BE2C (cell line): ENCODE measurements around the gene LHFPL2.

Experiments used
- DNase-seq: peaks from one replicate; pipeline ENCODE4 v3.0.0-alpha.2; 2020
- H3K27me3 ChIP-seq: fragments of 250-450 bp; sonication (Bioruptor Pico); 2 replicates; pipeline ENCODE4 v1.5.1; 2020; ENCODE audit warnings: mild to moderate bottlenecking
- H3K36me3 ChIP-seq: fragments of 250-450 bp; sonication (Bioruptor Pico); 2 replicates; pipeline ENCODE4 v1.5.1; 2020; ENCODE audit warnings: mild to moderate bottlenecking
- H3K4me1 ChIP-seq: fragments of 250-450 bp; sonication (Bioruptor Pico); 2 replicates; pipeline ENCODE4 v1.5.1; 2020
- H3K4me3 ChIP-seq: 2 replicates; pipeline ENCODE4 v1.5.1; 2011; ENCODE audit warnings: low read depth, low read length
- H3K9me3 ChIP-seq: fragments of 250-450 bp; sonication (Bioruptor Pico); 2 replicates; pipeline ENCODE4 v1.5.1; 2020
- TF ChIP-seq, protein P1 (sequence below): IDR thresholded peaks from 2 replicates; pipeline ENCODE4 v1.5.1; 2012; ENCODE audit warnings: mild to moderate bottlenecking, low read depth, low read length

LHFPL2 gene

GRCh38 chr5:78666041-78666444 lies 17.5 kb upstream of the LHFPL2 start:
- no peaks in the 10 kb centered on the region for H3K27me3 ChIP-seq
- no peak overlapping the region for H3K4me3 ChIP-seq
- H3K36me3 ChIP-seq = no peaks in the 10 kb centered on the region
- DNase-seq = peak; percentile 23
- TF ChIP-seq, protein P1, sequence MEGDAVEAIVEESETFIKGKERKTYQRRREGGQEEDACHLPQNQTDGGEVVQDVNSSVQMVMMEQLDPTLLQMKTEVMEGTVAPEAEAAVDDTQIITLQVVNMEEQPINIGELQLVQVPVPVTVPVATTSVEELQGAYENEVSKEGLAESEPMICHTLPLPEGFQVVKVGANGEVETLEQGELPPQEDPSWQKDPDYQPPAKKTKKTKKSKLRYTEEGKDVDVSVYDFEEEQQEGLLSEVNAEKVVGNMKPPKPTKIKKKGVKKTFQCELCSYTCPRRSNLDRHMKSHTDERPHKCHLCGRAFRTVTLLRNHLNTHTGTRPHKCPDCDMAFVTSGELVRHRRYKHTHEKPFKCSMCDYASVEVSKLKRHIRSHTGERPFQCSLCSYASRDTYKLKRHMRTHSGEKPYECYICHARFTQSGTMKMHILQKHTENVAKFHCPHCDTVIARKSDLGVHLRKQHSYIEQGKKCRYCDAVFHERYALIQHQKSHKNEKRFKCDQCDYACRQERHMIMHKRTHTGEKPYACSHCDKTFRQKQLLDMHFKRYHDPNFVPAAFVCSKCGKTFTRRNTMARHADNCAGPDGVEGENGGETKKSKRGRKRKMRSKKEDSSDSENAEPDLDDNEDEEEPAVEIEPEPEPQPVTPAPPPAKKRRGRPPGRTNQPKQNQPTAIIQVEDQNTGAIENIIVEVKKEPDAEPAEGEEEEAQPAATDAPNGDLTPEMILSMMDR = no peak
- H3K4me1 ChIP-seq = no peaks in the 10 kb centered on the region; the same call in 1 of the 2 replicates
- no peaks in the 10 kb centered on the region for H3K9me3 ChIP-seq

DNA sequence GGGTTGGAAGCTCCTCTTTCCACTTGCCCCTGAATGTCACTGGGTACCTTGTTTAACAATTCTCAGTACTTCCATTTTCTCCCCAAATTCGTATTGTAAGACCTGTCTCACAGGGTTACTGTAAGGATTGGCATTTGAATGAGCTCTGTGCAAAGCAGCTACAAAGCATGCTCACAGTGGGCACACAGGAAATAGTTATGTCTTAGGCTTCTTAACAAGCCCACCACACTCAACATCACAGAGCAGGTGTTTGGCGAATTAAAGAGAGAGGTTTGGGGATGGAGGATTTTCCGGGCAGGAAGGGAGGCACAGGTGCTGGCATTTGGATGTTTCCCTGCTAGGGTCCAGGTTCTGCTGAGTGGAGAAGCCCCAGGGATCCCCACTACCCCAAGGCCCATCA lies 17.0 kb upstream of the LHFPL2 start:
- no peaks in the 10 kb centered on the region for H3K36me3 ChIP-seq
- no peak for DNase-seq

GRCh38 chr5:78662323-78662722 lies 13.8 kb upstream of the LHFPL2 start:
- Histone ChIP-seq H3K4me1 (peaks cover 16% of the 10 kb centered on the region), H3K36me3 (no peaks in the 10 kb centered on the region), H3K9me3 (no peaks in the 10 kb centered on the region), H3K27me3 (no peaks in the 10 kb centered on the region), H3K4me3 (no peak overlapping the region)
- TF ChIP-seq, protein P1 = no peak
- no peak for DNase-seq

More for the DNA sequence above, 17.0 kb upstream of the LHFPL2 start:
- H3K27me3 ChIP-seq = no peaks in the 10 kb centered on the region
- H3K4me1 ChIP-seq = peaks cover 2% of the 10 kb centered on the region
- TF ChIP-seq, protein P1 = no peak
- no peaks in the 10 kb centered on the region for H3K9me3 ChIP-seq
- H3K4me3 ChIP-seq = no peak overlapping the region

GRCh38 chr5:78661691-78662090 lies 13.1 kb upstream of the LHFPL2 start:
- Histone ChIP-seq H3K9me3 (no peaks in the 10 kb centered on the region), H3K36me3 (no peaks in the 10 kb centered on the region), H3K4me3 (no peak overlapping the region), H3K4me1 (peaks cover 16% of the 10 kb centered on the region), H3K27me3 (no peaks in the 10 kb centered on the region)
- TF ChIP-seq, protein P1 = no peak
- no peak for DNase-seq

DNA sequence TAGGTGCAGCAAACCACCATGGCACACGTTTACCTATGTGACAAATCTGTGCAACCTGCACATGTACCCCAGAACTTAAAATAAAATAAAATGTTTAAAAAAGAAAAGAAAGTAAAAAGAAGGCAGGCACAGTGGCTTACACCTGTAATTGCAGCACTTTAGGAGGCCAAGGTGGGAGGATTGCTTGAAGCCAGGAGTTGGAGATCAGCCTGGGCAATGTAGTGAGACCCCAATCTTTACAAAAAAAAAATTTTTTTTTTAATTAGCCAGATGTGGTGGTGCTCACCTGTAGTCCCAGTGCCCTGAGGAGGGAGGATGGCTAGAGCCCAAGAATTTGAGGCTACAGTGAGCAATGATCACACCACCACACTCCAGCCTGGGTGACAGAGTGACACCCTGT lies 12.5 kb upstream of the LHFPL2 start:
- no peak overlapping the region for H3K4me3 ChIP-seq
- no peaks in the 10 kb centered on the region for H3K36me3 ChIP-seq
- no peaks in the 10 kb centered on the region; the same call in 1 of the 2 replicates for H3K9me3 ChIP-seq
- no peak for DNase-seq
- H3K27me3 ChIP-seq = no peaks in the 10 kb centered on the region
- TF ChIP-seq, protein P1 = no peak
- peaks cover 16% of the 10 kb centered on the region for H3K4me1 ChIP-seq

DNA sequence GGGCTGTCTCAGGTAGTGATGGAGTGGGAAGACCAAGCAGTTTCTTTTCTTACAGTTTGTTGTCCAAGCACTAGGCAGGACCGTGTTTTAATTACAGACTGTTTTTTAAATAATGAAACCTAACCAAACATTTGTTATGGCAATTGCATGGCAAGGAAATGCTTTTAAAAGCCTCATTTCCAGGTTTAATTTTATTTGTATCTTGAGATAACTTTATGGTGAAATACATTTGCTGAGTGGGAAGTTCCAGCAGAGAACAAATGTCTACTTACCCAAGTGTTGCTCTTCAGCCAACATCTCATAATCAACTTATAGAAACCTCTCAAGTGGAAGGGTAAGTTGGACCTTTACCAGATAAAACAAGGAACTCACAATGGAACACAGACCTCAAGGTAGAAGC lies 11.8 kb upstream of the LHFPL2 start:
- H3K9me3 ChIP-seq = no peaks in the 10 kb centered on the region; the same call in 1 of the 2 replicates
- H3K4me1 ChIP-seq = peaks cover 16% of the 10 kb centered on the region
- no peaks in the 10 kb centered on the region for H3K36me3 ChIP-seq
- TF ChIP-seq, protein P1 = no peak
- no peak for DNase-seq
- no peaks in the 10 kb centered on the region for H3K27me3 ChIP-seq
- no peak overlapping the region for H3K4me3 ChIP-seq
